ENCODE results near the gene LCOR.
A peak's percentile ranks its signal among the peaks of the same experiment; 100 is the strongest.

The LCOR gene

DNA sequence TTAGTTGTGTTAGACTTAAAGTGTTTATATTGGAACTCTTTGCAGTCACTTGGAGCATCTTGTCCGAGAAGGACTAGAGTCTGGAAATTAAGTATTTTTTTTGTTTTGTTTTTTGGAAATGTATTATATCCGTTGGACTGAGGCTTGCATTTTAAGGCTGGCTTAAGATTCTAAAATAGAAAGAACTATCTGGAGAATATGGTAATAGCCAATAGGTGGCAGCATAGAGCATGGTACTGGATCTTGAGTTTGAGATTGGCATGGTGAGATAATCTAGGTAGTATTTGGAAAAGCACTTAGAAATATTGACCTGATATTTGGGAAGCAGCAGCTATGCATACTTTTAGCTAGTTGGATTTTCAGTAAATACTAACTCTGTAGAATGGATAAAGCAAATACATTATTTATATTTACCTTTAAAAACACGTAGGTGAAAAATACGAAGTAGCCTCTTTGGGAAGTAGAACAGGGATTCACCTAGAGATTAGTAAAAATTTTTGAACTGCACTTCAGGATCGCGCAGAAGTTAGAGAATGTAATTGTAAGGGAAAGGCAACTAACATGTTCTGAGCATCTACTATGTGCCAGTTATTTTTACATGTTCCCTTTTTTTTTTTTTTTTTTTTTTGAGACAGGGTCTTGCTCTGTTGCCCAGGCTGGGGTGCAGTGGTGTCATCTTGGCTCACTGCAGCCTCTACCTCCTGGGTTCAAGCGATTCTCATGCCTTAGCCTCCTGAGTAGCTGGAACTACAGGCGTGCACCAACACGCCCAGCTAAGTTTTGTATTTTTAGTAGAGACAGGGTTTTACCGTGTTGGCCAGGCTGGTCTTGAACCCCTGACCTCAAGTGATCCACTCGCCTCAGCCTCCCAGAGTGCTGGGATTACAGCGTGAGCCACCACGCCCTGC lies 78.6 kb downstream of the LCOR start:
- ATAC-seq, result peak; percentile 67; the same call in 2 of the 3 replicates

DNA sequence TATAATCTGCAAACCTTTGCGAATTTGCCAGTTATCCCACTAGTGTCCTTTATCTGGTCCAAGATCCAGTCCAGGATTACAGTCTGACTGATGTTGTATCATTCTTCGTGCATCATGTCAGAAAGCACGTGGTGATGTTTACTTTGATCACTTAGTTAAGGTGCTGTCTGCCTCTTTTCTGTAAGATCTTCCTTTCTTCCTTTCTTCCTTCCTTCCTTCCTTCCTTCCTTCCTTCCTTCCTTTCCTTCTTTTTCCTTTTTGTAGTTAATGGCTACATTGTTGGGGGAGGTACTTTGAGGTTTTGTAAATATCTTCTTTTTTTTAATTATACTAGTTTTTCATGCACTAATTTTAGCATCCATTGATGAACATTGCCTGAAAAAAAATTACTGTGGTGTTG lies 80.3 kb downstream of the LCOR start:
- no peak for ATAC-seq
- no peak for TF ChIP-seq ZNF565 (CRISPR knock-in tag; conservative IDR thresholded peaks at IDR 0.05; ENCODE audit: low read depth)
- TF ChIP-seq ZFP30 (CRISPR knock-in tag; IDR thresholded peaks at IDR 0.05), result no peak
- TF ChIP-seq SNAI2 (CRISPR knock-in tag; IDR thresholded peaks at IDR 0.05), result no peak
- TF ChIP-seq, protein P1, sequence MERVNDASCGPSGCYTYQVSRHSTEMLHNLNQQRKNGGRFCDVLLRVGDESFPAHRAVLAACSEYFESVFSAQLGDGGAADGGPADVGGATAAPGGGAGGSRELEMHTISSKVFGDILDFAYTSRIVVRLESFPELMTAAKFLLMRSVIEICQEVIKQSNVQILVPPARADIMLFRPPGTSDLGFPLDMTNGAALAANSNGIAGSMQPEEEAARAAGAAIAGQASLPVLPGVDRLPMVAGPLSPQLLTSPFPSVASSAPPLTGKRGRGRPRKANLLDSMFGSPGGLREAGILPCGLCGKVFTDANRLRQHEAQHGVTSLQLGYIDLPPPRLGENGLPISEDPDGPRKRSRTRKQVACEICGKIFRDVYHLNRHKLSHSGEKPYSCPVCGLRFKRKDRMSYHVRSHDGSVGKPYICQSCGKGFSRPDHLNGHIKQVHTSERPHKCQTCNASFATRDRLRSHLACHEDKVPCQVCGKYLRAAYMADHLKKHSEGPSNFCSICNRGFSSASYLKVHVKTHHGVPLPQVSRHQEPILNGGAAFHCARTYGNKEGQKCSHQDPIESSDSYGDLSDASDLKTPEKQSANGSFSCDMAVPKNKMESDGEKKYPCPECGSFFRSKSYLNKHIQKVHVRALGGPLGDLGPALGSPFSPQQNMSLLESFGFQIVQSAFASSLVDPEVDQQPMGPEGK (CRISPR knock-in tag; IDR thresholded peaks at IDR 0.05; ENCODE audit: borderline replicate concordance), result no peak
- no peak for TF ChIP-seq ISL1 (CRISPR knock-in tag; IDR thresholded peaks at IDR 0.05)
- no peak for TF ChIP-seq CSDC2 (CRISPR knock-in tag; IDR thresholded peaks at IDR 0.05)
- TF ChIP-seq RARB (CRISPR knock-in tag; IDR thresholded peaks at IDR 0.05), result no peak
- no peak for TF ChIP-seq POU6F1 (CRISPR knock-in tag; IDR thresholded peaks at IDR 0.05; ENCODE audit: borderline replicate concordance, low read depth)
- no peak for TF ChIP-seq PPARA (CRISPR knock-in tag; IDR thresholded peaks at IDR 0.05; ENCODE audit: borderline replicate concordance)
- TF ChIP-seq ZNF8 (CRISPR knock-in tag; IDR thresholded peaks at IDR 0.05), result no peak
- TF ChIP-seq ZC3H10 (CRISPR knock-in tag; IDR thresholded peaks at IDR 0.05), result no peak
- TF ChIP-seq, protein P2, sequence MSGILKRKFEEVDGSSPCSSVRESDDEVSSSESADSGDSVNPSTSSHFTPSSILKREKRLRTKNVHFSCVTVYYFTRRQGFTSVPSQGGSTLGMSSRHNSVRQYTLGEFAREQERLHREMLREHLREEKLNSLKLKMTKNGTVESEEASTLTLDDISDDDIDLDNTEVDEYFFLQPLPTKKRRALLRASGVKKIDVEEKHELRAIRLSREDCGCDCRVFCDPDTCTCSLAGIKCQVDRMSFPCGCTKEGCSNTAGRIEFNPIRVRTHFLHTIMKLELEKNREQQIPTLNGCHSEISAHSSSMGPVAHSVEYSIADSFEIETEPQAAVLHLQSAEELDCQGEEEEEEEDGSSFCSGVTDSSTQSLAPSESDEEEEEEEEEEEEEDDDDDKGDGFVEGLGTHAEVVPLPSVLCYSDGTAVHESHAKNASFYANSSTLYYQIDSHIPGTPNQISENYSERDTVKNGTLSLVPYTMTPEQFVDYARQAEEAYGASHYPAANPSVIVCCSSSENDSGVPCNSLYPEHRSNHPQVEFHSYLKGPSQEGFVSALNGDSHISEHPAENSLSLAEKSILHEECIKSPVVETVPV (CRISPR knock-in tag; IDR thresholded peaks at IDR 0.05), result no peak
- TF ChIP-seq, protein P3, sequence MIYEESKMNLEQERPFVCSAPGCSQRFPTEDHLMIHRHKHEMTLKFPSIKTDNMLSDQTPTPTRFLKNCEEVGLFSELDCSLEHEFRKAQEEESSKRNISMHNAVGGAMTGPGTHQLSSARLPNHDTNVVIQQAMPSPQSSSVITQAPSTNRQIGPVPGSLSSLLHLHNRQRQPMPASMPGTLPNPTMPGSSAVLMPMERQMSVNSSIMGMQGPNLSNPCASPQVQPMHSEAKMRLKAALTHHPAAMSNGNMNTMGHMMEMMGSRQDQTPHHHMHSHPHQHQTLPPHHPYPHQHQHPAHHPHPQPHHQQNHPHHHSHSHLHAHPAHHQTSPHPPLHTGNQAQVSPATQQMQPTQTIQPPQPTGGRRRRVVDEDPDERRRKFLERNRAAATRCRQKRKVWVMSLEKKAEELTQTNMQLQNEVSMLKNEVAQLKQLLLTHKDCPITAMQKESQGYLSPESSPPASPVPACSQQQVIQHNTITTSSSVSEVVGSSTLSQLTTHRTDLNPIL (CRISPR knock-in tag; IDR thresholded peaks at IDR 0.05; ENCODE audit: low read depth), result no peak
- TF ChIP-seq TCF4 (CRISPR knock-in tag; IDR thresholded peaks at IDR 0.05; ENCODE audit: borderline replicate concordance), result no peak
- TF ChIP-seq TOX (CRISPR knock-in tag; IDR thresholded peaks at IDR 0.05; ENCODE audit: borderline replicate concordance), result no peak
- no peak for TF ChIP-seq ESRRG (CRISPR knock-in tag; IDR thresholded peaks at IDR 0.05)
- TF ChIP-seq ZNF70 (CRISPR knock-in tag; IDR thresholded peaks at IDR 0.05), result no peak

More for the DNA sequence above, 78.6 kb downstream of the LCOR start:
- no peak for TF ChIP-seq TOX (CRISPR knock-in tag; IDR thresholded peaks at IDR 0.05; ENCODE audit: borderline replicate concordance)
- TF ChIP-seq RARB (CRISPR knock-in tag; IDR thresholded peaks at IDR 0.05), result no peak
- TF ChIP-seq PPARA (CRISPR knock-in tag; IDR thresholded peaks at IDR 0.05; ENCODE audit: borderline replicate concordance), result no peak
- no peak for TF ChIP-seq CSDC2 (CRISPR knock-in tag; IDR thresholded peaks at IDR 0.05)
- no peak for TF ChIP-seq OSR1 (CRISPR knock-in tag; IDR thresholded peaks at IDR 0.05)
- TF ChIP-seq, protein P3 (CRISPR knock-in tag; IDR thresholded peaks at IDR 0.05; ENCODE audit: low read depth), result no peak
- no peak for TF ChIP-seq ZNF565 (CRISPR knock-in tag; conservative IDR thresholded peaks at IDR 0.05; ENCODE audit: low read depth)
- TF ChIP-seq ISL1 (CRISPR knock-in tag; IDR thresholded peaks at IDR 0.05), result no peak

- TF ChIP-seq TCF4 (CRISPR knock-in tag; IDR thresholded peaks at IDR 0.05; ENCODE audit: borderline replicate concordance) (no peak), BACH2 (CRISPR knock-in tag; IDR thresholded peaks at IDR 0.05; ENCODE audit: borderline replicate concordance) (no peak)
- TF ChIP-seq, protein P2 (CRISPR knock-in tag; IDR thresholded peaks at IDR 0.05), result no peak
- ATAC-seq, result no peak
Measured at GRCh38 chr10:96913906-96914305, 81.8 kb downstream of the LCOR start.

Data from SK-N-SH treated with all-trans-retinoic acid at 6 μM for 48 hours (cell line).